ENCODE data around the gene CCL11.

The CCL11 gene

GRCh38 chr17:34285286-34285792, at the start of gene CCL11:
TSS of gene CCL11 (plus strand) at chr17:34285742. CDS start at chr17:34285809, 67 bp downstream.
- TF ChIP-seq, protein P1, sequence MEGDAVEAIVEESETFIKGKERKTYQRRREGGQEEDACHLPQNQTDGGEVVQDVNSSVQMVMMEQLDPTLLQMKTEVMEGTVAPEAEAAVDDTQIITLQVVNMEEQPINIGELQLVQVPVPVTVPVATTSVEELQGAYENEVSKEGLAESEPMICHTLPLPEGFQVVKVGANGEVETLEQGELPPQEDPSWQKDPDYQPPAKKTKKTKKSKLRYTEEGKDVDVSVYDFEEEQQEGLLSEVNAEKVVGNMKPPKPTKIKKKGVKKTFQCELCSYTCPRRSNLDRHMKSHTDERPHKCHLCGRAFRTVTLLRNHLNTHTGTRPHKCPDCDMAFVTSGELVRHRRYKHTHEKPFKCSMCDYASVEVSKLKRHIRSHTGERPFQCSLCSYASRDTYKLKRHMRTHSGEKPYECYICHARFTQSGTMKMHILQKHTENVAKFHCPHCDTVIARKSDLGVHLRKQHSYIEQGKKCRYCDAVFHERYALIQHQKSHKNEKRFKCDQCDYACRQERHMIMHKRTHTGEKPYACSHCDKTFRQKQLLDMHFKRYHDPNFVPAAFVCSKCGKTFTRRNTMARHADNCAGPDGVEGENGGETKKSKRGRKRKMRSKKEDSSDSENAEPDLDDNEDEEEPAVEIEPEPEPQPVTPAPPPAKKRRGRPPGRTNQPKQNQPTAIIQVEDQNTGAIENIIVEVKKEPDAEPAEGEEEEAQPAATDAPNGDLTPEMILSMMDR (IDR thresholded peaks at IDR 0.05; ENCODE audit: insufficient read depth, missing control alignments), result no peak
- no peak for FAIRE-seq
- no peak for DNase-seq (ENCODE audit: insufficient read length, low spot score)

DNA sequence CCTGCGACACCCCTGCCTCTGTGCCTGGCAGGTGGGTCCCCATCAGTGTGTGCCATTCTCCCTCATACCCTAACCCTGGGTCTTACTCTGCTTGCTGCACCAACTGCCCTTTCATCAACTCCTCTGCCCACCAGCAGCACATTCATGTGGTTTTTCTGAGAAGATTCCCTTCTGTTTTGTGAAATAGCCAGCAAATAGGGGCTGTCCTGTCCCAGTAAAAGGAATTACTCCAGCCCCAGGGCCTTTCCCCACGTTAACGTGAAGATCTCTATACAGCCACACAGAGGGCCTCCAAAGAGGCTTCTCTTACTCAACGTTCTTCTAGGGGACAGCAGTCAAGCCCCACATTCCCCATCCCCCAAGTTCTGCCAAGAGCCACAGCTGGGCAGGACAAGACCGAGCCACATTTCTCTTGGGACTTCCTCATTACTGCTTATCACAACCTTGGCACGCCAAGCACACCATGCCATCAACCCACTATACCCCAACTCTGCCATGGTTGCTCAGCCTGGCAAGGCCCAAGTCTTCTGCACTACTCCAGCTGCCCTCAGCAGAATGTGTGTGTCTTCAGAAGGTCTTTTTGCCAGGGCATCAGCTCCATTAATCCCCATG, 49.2 kb upstream of the CCL11 start:
- TF ChIP-seq, protein P1 (IDR thresholded peaks at IDR 0.05; ENCODE audit: insufficient read depth, missing control alignments), result no peak
- DNase-seq (ENCODE audit: insufficient read length, low spot score), result no peak
- FAIRE-seq, result no peak

GRCh38 chr17:34237458-34237857, 48.1 kb upstream of the CCL11 start:
- FAIRE-seq (no peak), DNase-seq (ENCODE audit: insufficient read length, low spot score) (no peak)
- TF ChIP-seq, protein P1 (IDR thresholded peaks at IDR 0.05; ENCODE audit: insufficient read depth, missing control alignments), result no peak

DNA sequence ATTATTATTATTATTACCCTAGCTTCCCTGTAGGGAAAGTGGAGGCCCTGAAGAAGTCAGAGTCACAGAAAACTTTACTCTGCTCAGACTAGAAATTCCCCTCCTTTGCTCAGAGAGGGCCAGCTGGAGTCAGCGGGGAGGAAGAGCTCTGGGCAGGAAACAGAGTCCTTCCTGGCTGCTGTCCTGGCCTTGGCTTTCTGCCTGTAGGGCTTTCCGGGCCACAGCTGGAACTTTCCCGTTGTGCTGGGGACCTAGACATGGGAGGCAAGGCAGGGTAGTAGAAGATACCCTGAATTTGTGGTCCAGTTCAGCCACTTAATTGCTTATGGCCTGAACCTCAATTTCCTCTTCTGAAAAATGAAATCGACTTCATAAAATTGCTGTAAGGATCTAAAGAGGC, 44.5 kb upstream of the CCL11 start:
- FAIRE-seq, result no peak
- no peak for DNase-seq (ENCODE audit: insufficient read length, low spot score)
- TF ChIP-seq, protein P1 (IDR thresholded peaks at IDR 0.05; ENCODE audit: insufficient read depth, missing control alignments), result no peak

GRCh38 chr17:34242587-34243363, 42.8 kb upstream of the CCL11 start:
- TF ChIP-seq, protein P1 (IDR thresholded peaks at IDR 0.05; ENCODE audit: insufficient read depth, missing control alignments), result no peak
- no peak for FAIRE-seq
- DNase-seq (ENCODE audit: insufficient read length, low spot score), result no peak

- TF ChIP-seq, protein P1 (IDR thresholded peaks at IDR 0.05; ENCODE audit: insufficient read depth, missing control alignments), result no peak
- FAIRE-seq, result no peak
- DNase-seq (ENCODE audit: insufficient read length, low spot score), result no peak
These were observed 41.9 kb upstream of the CCL11 start for GRCh38 chr17:34243364-34244320.
